ENCODE data around the gene TCF21. TPM values are rescaled to one million over a fixed set of nuclear protein-coding genes. Genes with fewer than 3 reads are reported as not detected.
"Not testable (repeated sequence)": the region's sequence is repeated elsewhere in the genome, so short reads cannot be mapped to it uniquely, and the experiment has no call there.

TCF21 gene
- total RNA-seq, 1 donor from 2014 or later: not detected

GRCh38 chr6:133857696-133858095 is 31.2 kb upstream of the TCF21 start:
- no peak for TF ChIP-seq CTCF (IDR thresholded peaks at IDR 0.05; ENCODE audit: partially characterized antibody, unreplicated experiment)
- Mint-ChIP-seq H3K27me3 (ENCODE audit: unreplicated experiment) (peaks cover 5% of the 10 kb centered on the region), H3K9me3 (ENCODE audit: unreplicated experiment) (peaks cover 3% of the 10 kb centered on the region), H3K4me3 (ENCODE audit: unreplicated experiment) (no peak overlapping the region), H3K36me3 (ENCODE audit: unreplicated experiment) (peaks cover 14% of the 10 kb centered on the region), H3K27ac (ENCODE audit: unreplicated experiment) (no peak overlapping the region), H3K4me1 (ENCODE audit: low read depth, unreplicated experiment) (peaks cover 10% of the 10 kb centered on the region)
- DNase-seq: no peak

DNA sequence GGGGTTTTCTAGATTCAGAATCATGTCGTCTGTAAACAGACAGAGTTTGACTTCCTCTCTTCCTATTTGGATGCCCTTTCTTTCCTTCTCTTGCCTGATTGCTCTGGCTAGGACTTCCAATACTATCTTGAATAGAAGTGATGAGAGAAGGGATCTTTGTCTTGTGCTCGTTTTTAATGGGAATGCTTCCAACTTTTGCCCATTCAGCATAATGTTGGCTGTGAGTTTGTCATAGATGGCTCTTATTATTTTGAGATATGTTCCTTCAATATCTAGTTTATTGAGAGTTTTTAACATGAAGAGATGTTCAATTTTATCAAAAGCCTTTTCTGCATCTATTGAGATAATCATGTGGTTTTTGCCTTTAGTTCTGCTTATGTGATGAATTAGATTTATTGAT is 27.6 kb upstream of the TCF21 start:
- DNase-seq; H3K27ac Mint-ChIP-seq (ENCODE audit: unreplicated experiment); H3K4me3 Mint-ChIP-seq (ENCODE audit: unreplicated experiment); H3K27me3 Mint-ChIP-seq (ENCODE audit: unreplicated experiment); H3K9me3 Mint-ChIP-seq (ENCODE audit: unreplicated experiment); H3K4me1 Mint-ChIP-seq (ENCODE audit: low read depth, unreplicated experiment): not testable (repeated sequence)
- peaks cover 21% of the 10 kb centered on the region for H3K36me3 Mint-ChIP-seq (ENCODE audit: unreplicated experiment)

GRCh38 chr6:133863228-133863627 is 25.7 kb upstream of the TCF21 start:
- H3K4me3 Mint-ChIP-seq (ENCODE audit: unreplicated experiment): no peak overlapping the region
- no peak overlapping the region for H3K27ac Mint-ChIP-seq (ENCODE audit: unreplicated experiment)
- DNase-seq: no peak
- TF ChIP-seq CTCF (IDR thresholded peaks at IDR 0.05; ENCODE audit: partially characterized antibody, unreplicated experiment): no peak
- H3K4me1 Mint-ChIP-seq (ENCODE audit: low read depth, unreplicated experiment): no peaks in the 10 kb centered on the region
- peaks cover 3% of the 10 kb centered on the region for H3K27me3 Mint-ChIP-seq (ENCODE audit: unreplicated experiment)
- peaks cover 5% of the 10 kb centered on the region for H3K9me3 Mint-ChIP-seq (ENCODE audit: unreplicated experiment)
- peaks cover 21% of the 10 kb centered on the region for H3K36me3 Mint-ChIP-seq (ENCODE audit: unreplicated experiment)

- Mint-ChIP-seq H3K27me3 (ENCODE audit: unreplicated experiment) (no peaks in the 10 kb centered on the region), H3K9me3 (ENCODE audit: unreplicated experiment) (peaks cover 5% of the 10 kb centered on the region), H3K4me1 (ENCODE audit: low read depth, unreplicated experiment) (no peaks in the 10 kb centered on the region), H3K27ac (ENCODE audit: unreplicated experiment) (no peak overlapping the region), H3K4me3 (ENCODE audit: unreplicated experiment) (no peak overlapping the region), H3K36me3 (ENCODE audit: unreplicated experiment) (peaks cover 21% of the 10 kb centered on the region)
- no peak for DNase-seq
- no peak for TF ChIP-seq CTCF (IDR thresholded peaks at IDR 0.05; ENCODE audit: partially characterized antibody, unreplicated experiment)
Observed at GRCh38 chr6:133865680-133866079, 23.2 kb upstream of the TCF21 start.

DNA sequence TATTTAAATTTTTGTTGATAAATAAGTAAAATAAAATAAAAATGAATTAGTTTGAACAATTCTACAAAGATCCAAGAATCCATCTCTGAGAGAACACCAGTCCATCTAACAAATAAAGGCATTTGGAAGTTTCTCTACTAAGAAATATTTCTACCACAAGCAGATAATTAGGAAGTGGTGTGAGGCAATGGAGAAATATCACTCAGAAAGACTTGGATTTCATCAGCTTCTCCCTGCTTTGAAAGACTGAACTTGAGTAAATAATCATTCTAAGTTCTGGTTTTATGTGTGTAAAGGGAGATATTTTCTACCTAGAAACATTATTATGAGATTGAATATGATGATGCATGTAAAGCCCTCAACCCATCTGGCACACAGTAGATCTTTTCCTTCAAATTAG is 17.8 kb upstream of the TCF21 start:
- DNase-seq: no peak

More for the DNA sequence above, 17.8 kb upstream of the TCF21 start:
- no peak overlapping the region for H3K27ac Mint-ChIP-seq (ENCODE audit: unreplicated experiment)
- H3K36me3 Mint-ChIP-seq (ENCODE audit: unreplicated experiment): no peaks in the 10 kb centered on the region
- peaks cover 4% of the 10 kb centered on the region for H3K9me3 Mint-ChIP-seq (ENCODE audit: unreplicated experiment)
- H3K27me3 Mint-ChIP-seq (ENCODE audit: unreplicated experiment): no peaks in the 10 kb centered on the region
- H3K4me1 Mint-ChIP-seq (ENCODE audit: low read depth, unreplicated experiment): no peaks in the 10 kb centered on the region
- H3K4me3 Mint-ChIP-seq (ENCODE audit: unreplicated experiment): no peak overlapping the region
- TF ChIP-seq CTCF (IDR thresholded peaks at IDR 0.05; ENCODE audit: partially characterized antibody, unreplicated experiment): no peak

Data from glutamatergic neuron (in vitro differentiated cells).